ENCODE results near the gene POU3F1.

POU3F1 gene

GRCh38 chr1:38045401-38046332 is 926 bp downstream of the POU3F1 start:
- no peaks in the 10 kb centered on the region for H3K9me3 ChIP-seq (ENCODE audit: severe bottlenecking)
- no peak overlapping the region for H3K27ac ChIP-seq
- peaks cover 31% of the 10 kb centered on the region for H3K27me3 ChIP-seq (ENCODE audit: insufficient read depth, low read depth, severe bottlenecking)
- H3K36me3 ChIP-seq: no peaks in the 10 kb centered on the region
- DNase-seq: peak; percentile 49
- no peak for TF ChIP-seq CTCF (IDR thresholded peaks at IDR 0.05; ENCODE audit: low read depth, low read length)
- peak overlapping the region; percentile 42 for H3K4me3 ChIP-seq (ENCODE audit: low read depth, low read length)

- no peak overlapping the region for H3K27ac ChIP-seq
- peaks cover 31% of the 10 kb centered on the region for H3K27me3 ChIP-seq (ENCODE audit: insufficient read depth, low read depth, severe bottlenecking)
- H3K9me3 ChIP-seq (ENCODE audit: severe bottlenecking): no peaks in the 10 kb centered on the region
- H3K4me3 ChIP-seq (ENCODE audit: low read depth, low read length): peak overlapping the region; percentile 42
- no peaks in the 10 kb centered on the region for H3K36me3 ChIP-seq
- DNase-seq: no peak
- TF ChIP-seq CTCF (IDR thresholded peaks at IDR 0.05; ENCODE audit: low read depth, low read length): no peak
Measured at GRCh38 chr1:38044221-38045215, 2.1 kb downstream of the POU3F1 start.

- Histone ChIP-seq H3K36me3 (no peaks in the 10 kb centered on the region), H3K4me3 (ENCODE audit: low read depth, low read length) (no peak overlapping the region), H3K27me3 (ENCODE audit: insufficient read depth, low read depth, severe bottlenecking) (peaks cover 31% of the 10 kb centered on the region), H3K27ac (no peak overlapping the region), H3K9me3 (ENCODE audit: severe bottlenecking) (no peaks in the 10 kb centered on the region)
- no peak for DNase-seq
- TF ChIP-seq CTCF (IDR thresholded peaks at IDR 0.05; ENCODE audit: low read depth, low read length): no peak
Measured at GRCh38 chr1:38043036-38043747, 3.4 kb downstream of the POU3F1 start.

GRCh38 chr1:38041936-38042834 is 4.4 kb downstream of the POU3F1 start:
- TF ChIP-seq CTCF (IDR thresholded peaks at IDR 0.05; ENCODE audit: low read depth, low read length): no peak
- Histone ChIP-seq H3K4me3 (ENCODE audit: low read depth, low read length) (no peak overlapping the region), H3K27me3 (ENCODE audit: insufficient read depth, low read depth, severe bottlenecking) (peaks cover 27% of the 10 kb centered on the region), H3K9me3 (ENCODE audit: severe bottlenecking) (no peaks in the 10 kb centered on the region), H3K27ac (no peak overlapping the region), H3K36me3 (no peaks in the 10 kb centered on the region)
- DNase-seq: no peak

Measured in WERI-Rb-1 (cell line).